CD14-positive monocyte (primary cell): ENCODE results near the gene CSNK1G1. TPM values are rescaled to one million over a fixed set of nuclear protein-coding genes. Genes with fewer than 3 reads are reported as not detected.

ENCODE experiments used
- DNase-seq, 3 donors: peaks; one replicate each; pipeline ENCODE4 v3.0.0-alpha.2; 2011 to 2022
- H2AFZ ChIP-seq: 2 replicates; pipeline ENCODE4 v1.6.0; 2012; ENCODE audit warnings: mild to moderate bottlenecking, low read depth, low read length, inconsistent platforms; ENCODE audit not compliant: insufficient read depth, poor library complexity, severe bottlenecking
- H3K27ac ChIP-seq, 2 donors: 1 replicate in 1 of 2; 2 replicates in 1 of 2; pipeline ENCODE4 v1.5.1; 2012 to 2013; ENCODE audit warnings: low read length in 2 of 2, control low read depth in 1 of 2, inconsistent platforms in 1 of 2, low read depth in 1 of 2, mild to moderate bottlenecking in 1 of 2
- H3K27me3 ChIP-seq, 2 donors: one replicate each; pipeline versions ENCODE4 v1.6.0 to v1.6.1; 2011 to 2013; ENCODE audit warnings: low read length in 2 of 2; ENCODE audit not compliant: control insufficient read depth in 2 of 2, insufficient read depth in 2 of 2
- H3K36me3 ChIP-seq, 2 donors: replicated peaks in 1 of 2; 1 replicate in 1 of 2; 2 replicates in 1 of 2; pipeline versions ENCODE4 v1.5.1 to v1.6.1; 2012 to 2013; ENCODE audit warnings: low read length in 2 of 2, control low read depth in 1 of 2, inconsistent platforms in 1 of 2, mild to moderate bottlenecking in 1 of 2; ENCODE audit not compliant: insufficient read depth in 2 of 2, control insufficient read depth in 1 of 2
- H3K4me1 ChIP-seq, 2 donors: 1 replicate in 1 of 2; 2 replicates in 1 of 2; pipeline versions ENCODE4 v1.5.1 to v1.6.1; 2012 to 2013; ENCODE audit warnings: low read length in 2 of 2, control low read depth in 1 of 2, inconsistent platforms in 1 of 2, mild to moderate bottlenecking in 1 of 2, moderate library complexity in 1 of 2; ENCODE audit not compliant: insufficient read depth in 2 of 2, control insufficient read depth in 1 of 2
- H3K4me2 ChIP-seq: replicated peaks from 2 replicates; pipeline ENCODE3; 2012; ENCODE audit warnings: low read length, moderate library complexity, mild to moderate bottlenecking; ENCODE audit not compliant: poor library complexity, severe bottlenecking; ENCODE audit errors: extremely low read depth
- H3K4me3 ChIP-seq, 3 experiments: fragments of 200-600 bp in 1 of 3; sonication (generic) in 1 of 3; replicated peaks in 1 of 3; 1 replicate in 2 of 3; 2 replicates in 1 of 3; pipeline ENCODE4 v1.5.1; 2011 to 2013; ENCODE audit warnings: low read length in 3 of 3, mild to moderate bottlenecking in 3 of 3, control low read depth in 2 of 3, low read depth in 2 of 3, inconsistent platforms in 1 of 3, moderate library complexity in 1 of 3
- H3K79me2 ChIP-seq: 2 replicates; pipeline ENCODE4 v1.6.0; 2012; ENCODE audit warnings: mild to moderate bottlenecking, control low read depth, inconsistent platforms, low read length, moderate library complexity; ENCODE audit not compliant: insufficient read depth
- H3K9ac ChIP-seq: 2 replicates; pipeline ENCODE4 v1.6.0; 2017; ENCODE audit warnings: low read length, mild to moderate bottlenecking; ENCODE audit not compliant: insufficient read depth, poor library complexity, severe bottlenecking
- H3K9me3 ChIP-seq, 2 donors: replicated peaks in 1 of 2; 1 replicate in 1 of 2; 2 replicates in 1 of 2; pipeline versions ENCODE4 v1.5.1 to v1.6.1; 2012 to 2013; ENCODE audit warnings: low read length in 2 of 2, control low read depth in 1 of 2; ENCODE audit not compliant: control insufficient read depth in 1 of 2, insufficient read depth in 1 of 2
- H4K20me1 ChIP-seq: 2 replicates; pipeline ENCODE4 v1.6.0; 2012; ENCODE audit warnings: mild to moderate bottlenecking, low read length, control low read depth, moderate library complexity; ENCODE audit not compliant: insufficient read depth
- H3K27ac Mint-ChIP-seq, 7 donors: one replicate each; pipeline ENCODE4 v1.8.0; 2020; ENCODE audit warnings: mild to moderate bottlenecking in 7 of 7, mixed read lengths in 7 of 7, moderate library complexity in 6 of 7, inconsistent platforms in 2 of 7
- H3K27me3 Mint-ChIP-seq, 3 donors: one replicate each; pipeline ENCODE4 v1.8.0; 2021 to 2022; ENCODE audit warnings: low read depth in 3 of 3, mild to moderate bottlenecking in 3 of 3, mixed read lengths in 3 of 3, moderate library complexity in 3 of 3, inconsistent platforms in 1 of 3
- H3K36me3 Mint-ChIP-seq, 2 donors: one replicate each; pipeline ENCODE4 v1.8.0; 2020; ENCODE audit warnings: mixed read lengths in 2 of 2, inconsistent platforms in 1 of 2, mild to moderate bottlenecking in 1 of 2
- H3K4me1 Mint-ChIP-seq: one replicate; pipeline ENCODE4 v1.8.0; 2020; ENCODE audit warnings: mild to moderate bottlenecking, mixed read lengths
- H3K4me3 Mint-ChIP-seq, 2 donors: one replicate each; pipeline ENCODE4 v1.8.0; 2020; ENCODE audit warnings: mild to moderate bottlenecking in 2 of 2, mixed read lengths in 2 of 2, moderate library complexity in 1 of 2
- H3K9me3 Mint-ChIP-seq, 7 donors: one replicate each; pipeline ENCODE4 v1.8.0; 2020 to 2022; ENCODE audit warnings: mixed read lengths in 7 of 7, mild to moderate bottlenecking in 6 of 7, moderate library complexity in 6 of 7, inconsistent platforms in 2 of 7
- CTCF ChIP-seq: fragments of 200-600 bp; IDR thresholded peaks from one replicate; pipeline ENCODE4 v1.8.0; 2022; ENCODE audit warnings: antibody characterized with exemption, mild to moderate bottlenecking
- WGBS: methylation state at CpG from one replicate; pipeline ENCODE4 v1.1.5; 2013; ENCODE audit warnings: missing lambda C conversion rate; ENCODE audit not compliant: insufficient coverage; 5-methylcytosine and 5-hydroxymethylcytosine counted together
- intact Hi-C, 2 donors: fragments of 100-400 bp; cut with micrococcal nuclease; formaldehyde crosslinking; loops; one replicate each; pipeline versions ENCODE4 v1.15.0 to v1.15.1; 2023
- polyA plus RNA-seq, 3 donors: library from polyadenylated mRNA; depleted of rRNA in 1 of 3; unstranded in 2 of 3; stranded (reverse) in 1 of 3; fragments of 300-500 nt in 2 of 3; fragments of >200 nt in 1 of 3; fragmentation: Illumina TruSeq in 2 of 3; gene quantifications; 1 replicate in 2 of 3; 2 replicates in 1 of 3; pipeline ENCODE4 v1.2.3, GENCODE V29; 2012 to 2021

CSNK1G1 gene
- polyA plus RNA-seq, 3 donors: 4.3 to 8.6 (median 7.7) TPM

DNA sequence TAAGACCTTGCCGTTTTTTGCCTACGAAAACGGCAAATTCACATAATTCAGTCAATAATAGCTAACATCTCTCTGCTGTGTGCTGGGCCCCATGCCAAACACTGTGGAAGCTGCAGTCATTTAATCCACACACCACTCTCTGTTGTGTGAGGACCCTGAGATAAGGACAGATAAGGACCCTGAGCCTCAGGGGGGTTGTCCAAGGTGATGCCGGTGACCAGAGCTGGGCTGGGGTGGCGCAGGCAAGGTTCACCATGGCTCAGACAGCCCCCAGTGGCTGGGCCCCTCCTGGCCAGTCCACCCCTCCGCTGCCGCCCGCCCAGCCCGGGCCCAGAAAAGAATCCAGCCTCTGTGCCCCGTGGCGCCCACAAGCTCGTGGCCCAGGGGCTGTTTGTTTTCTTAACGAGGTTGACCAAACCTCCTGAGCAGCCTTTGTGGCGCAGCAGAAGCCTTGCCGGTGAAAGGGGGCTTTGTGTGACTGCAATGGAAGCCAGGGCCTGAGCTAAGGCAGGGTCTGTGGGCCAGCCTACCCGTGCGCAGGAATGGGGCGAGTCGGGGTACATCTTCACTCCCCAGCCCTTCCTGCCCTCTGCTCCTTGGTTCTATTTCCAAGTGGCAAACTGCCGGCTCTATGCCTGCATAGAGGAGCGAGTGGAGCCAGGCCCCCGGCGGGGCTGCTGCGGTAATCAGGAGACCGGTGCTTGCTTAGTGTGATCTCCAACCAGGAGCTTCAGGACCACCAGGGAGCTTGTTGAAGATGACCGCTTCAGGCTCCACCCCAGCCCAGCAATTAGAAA lies 208.9 kb downstream of the CSNK1G1 start:
- peaks cover 24% of the 10 kb centered on the region for H4K20me1 ChIP-seq
- no peaks in the 10 kb centered on the region for H3K79me2 ChIP-seq
- peaks cover 9 to 11% of the 10 kb centered on the region in 2 donors for H3K27me3 ChIP-seq
- H3K27ac Mint-ChIP-seq: no peak overlapping the region
- H3K36me3 Mint-ChIP-seq: peaks cover 30 to 46% of the 10 kb centered on the region in 2 donors
- H3K4me3 ChIP-seq: no peak overlapping the region
- no peak overlapping the region for H3K27ac ChIP-seq
- no peak overlapping the region for H3K4me3 Mint-ChIP-seq
- no peak for TF ChIP-seq CTCF
- H3K9me3 ChIP-seq: no peaks in the 10 kb centered on the region
- 98% methylated on average over 15 of the region's 26 CpGs for WGBS
- peaks cover 25 to 32% of the 10 kb centered on the region in 2 donors for H3K4me1 ChIP-seq
- DNase-seq: no peak
- H3K4me2 ChIP-seq: no peak overlapping the region
- H3K27me3 Mint-ChIP-seq: peaks cover 12 to 19% (median 17%) of the 10 kb centered on the region in 3 donors
- H3K9ac ChIP-seq: no peak overlapping the region
- H3K4me1 Mint-ChIP-seq: peaks cover 23% of the 10 kb centered on the region
- intact Hi-C loops: no loop called here
- peaks cover 33 to 41% of the 10 kb centered on the region in 2 donors for H3K36me3 ChIP-seq
- no peaks in the 10 kb centered on the region for H3K9me3 Mint-ChIP-seq
- H2AFZ ChIP-seq: no peak overlapping the region

DNA sequence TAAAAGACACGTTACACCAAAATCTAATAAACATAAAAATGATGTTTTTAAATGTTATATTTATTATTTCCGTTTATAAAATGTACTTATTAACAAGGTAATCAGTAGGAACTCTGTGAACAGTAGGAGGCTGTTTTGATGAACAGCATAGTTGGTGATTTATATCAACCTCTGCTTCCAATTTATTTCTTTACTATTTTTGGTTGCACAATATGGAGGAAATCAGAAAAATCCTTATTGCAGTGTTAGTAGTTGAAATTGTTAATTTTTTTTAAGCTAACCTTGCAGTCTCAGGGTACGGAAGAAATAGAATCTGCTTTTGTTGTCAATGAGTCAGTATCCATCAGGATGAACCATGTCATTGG lies 209.5 kb downstream of the CSNK1G1 start:
- H3K9me3 Mint-ChIP-seq: no peaks in the 10 kb centered on the region
- Histone ChIP-seq H3K4me3 (no peak overlapping the region), H3K79me2 (no peaks in the 10 kb centered on the region), H3K27ac (no peak overlapping the region), H3K27me3 (peaks cover 5 to 6% of the 10 kb centered on the region in 2 donors), H3K4me2 (no peak overlapping the region), H3K36me3 (peaks cover 37 to 47% of the 10 kb centered on the region in 2 donors), H4K20me1 (peaks cover 26% of the 10 kb centered on the region), H3K4me1 (peaks cover 20 to 26% of the 10 kb centered on the region in 2 donors), H3K9me3 (no peaks in the 10 kb centered on the region), H2AFZ (no peak overlapping the region), H3K9ac (no peak overlapping the region)
- WGBS: 100% methylated on average over 1 of the region's 3 CpGs
- TF ChIP-seq CTCF: no peak
- H3K4me1 Mint-ChIP-seq: peaks cover 21% of the 10 kb centered on the region
- H3K27ac Mint-ChIP-seq: no peak overlapping the region
- intact Hi-C loops: no loop called here
- DNase-seq: no peak
- H3K36me3 Mint-ChIP-seq: peaks cover 34 to 52% of the 10 kb centered on the region in 2 donors
- H3K27me3 Mint-ChIP-seq: peaks cover 12 to 15% (median 14%) of the 10 kb centered on the region in 3 donors
- no peak overlapping the region for H3K4me3 Mint-ChIP-seq
